Right renal cortex interstitium (tissue), 3 donors: Measurements from ENCODE around the gene FOXJ3. TPM values are rescaled to one million over a fixed set of nuclear protein-coding genes. Genes with fewer than 3 reads are reported as not detected.
A peak's percentile ranks its signal among the peaks of the same experiment; 100 is the strongest.

Experiments used
- DNase-seq, 3 donors: peaks; one replicate each; pipeline ENCODE4 v3.0.0-alpha.2; 2013; ENCODE audit warnings: low read depth in 3 of 3, low spot score in 2 of 3
- polyA plus RNA-seq, 3 donors: library from polyadenylated mRNA; unstranded; fragments of 120-200 nt; gene quantifications; one replicate each; pipeline ENCODE4 v1.2.1, GENCODE V29; 2013; ENCODE audit not compliant: insufficient read length in 3 of 3

Gene FOXJ3
- polyA plus RNA-seq, 3 donors, result 40.0 to 41.4 (median 40.9) TPM

GRCh38 chr1:42335809-42336518 is 929 bp upstream of the FOXJ3 start:
- DNase-seq, result peak in 1 of 3 donors; percentile 25

GRCh38 chr1:42334240-42335049 is 590 bp downstream of the FOXJ3 start:
- peak; percentile 12 to 31 (median 15) for DNase-seq

DNA sequence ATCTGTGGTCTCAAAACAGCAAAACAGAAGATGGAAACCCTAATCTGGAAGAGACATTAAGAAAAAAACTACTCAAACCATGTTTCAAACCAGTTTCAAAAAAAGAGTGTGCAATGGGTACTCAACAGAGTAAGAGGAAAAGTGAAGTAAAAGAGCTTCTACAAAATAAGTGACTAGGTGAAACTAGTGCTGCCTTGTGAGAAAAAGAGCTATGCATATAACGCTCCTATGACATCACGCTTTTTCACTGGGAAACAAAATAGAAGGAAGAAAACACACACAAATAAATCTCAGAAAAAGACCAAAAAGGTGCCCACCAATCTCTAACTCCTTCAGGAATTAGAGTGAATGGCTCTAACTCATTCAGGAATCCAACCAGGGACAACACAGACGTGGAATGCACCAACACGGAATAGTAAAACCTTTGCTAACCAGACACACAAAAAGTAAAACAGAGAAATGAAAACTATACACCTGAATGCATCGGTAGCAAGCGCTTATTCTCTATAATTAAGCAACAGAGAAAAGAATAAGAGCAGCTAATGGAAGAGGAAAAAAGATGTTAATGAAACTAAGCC is 1.3 kb downstream of the FOXJ3 start:
- no peak for DNase-seq

GRCh38 chr1:42332877-42333276 is 2.2 kb downstream of the FOXJ3 start:
- DNase-seq, result no peak

DNA sequence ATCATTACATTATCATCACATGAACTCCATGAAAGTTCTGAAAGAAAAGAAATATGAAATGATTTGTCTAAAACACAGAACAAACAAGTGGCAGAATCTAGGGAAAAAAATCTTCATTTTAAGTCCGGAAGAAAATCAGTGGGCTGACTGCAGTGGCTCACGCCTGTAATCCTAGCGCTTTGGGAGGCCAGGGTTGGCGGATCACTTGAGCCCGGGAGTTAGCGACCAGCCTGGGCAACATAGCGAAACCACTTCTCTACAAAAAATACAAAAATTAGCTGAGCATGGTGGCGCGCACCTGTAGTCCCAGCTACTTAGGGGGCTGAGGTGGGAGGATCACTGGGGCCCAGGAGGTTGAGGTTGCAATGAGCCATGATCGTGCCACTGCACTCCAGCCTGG is 4.8 kb downstream of the FOXJ3 start:
- no peak for DNase-seq

DNA sequence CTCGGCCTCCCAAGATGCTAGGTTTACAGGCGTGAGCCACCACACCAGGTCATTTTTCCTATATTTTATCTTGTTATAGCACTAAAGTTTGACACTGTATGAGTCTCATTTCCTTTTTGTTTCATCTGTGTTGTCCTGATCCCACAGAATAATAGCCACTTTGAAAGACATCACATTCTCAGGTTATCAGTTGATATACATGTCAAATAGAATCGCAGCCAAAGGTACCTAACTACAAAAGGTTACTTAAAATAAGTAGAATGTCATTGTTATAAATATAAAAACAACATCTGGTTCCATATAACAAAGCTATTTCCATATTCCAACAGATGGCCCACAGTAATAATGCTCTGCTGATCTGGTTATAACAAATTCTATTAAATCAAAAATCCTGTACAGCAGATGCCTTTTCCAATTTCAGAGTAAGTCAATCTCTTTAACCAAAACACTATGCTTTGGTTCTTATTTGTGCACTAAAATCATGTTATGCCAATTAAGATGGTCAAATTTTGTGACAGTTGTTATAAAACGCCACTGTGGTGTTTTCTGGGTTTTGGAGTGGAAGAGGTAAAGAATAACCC is 6.0 kb downstream of the FOXJ3 start:
- no peak for DNase-seq

- no peak for DNase-seq
Observed at GRCh38 chr1:42328047-42328625, 6.9 kb downstream of the FOXJ3 start.

GRCh38 chr1:42325014-42325402 is 10.0 kb downstream of the FOXJ3 start:
- DNase-seq, result no peak

DNA sequence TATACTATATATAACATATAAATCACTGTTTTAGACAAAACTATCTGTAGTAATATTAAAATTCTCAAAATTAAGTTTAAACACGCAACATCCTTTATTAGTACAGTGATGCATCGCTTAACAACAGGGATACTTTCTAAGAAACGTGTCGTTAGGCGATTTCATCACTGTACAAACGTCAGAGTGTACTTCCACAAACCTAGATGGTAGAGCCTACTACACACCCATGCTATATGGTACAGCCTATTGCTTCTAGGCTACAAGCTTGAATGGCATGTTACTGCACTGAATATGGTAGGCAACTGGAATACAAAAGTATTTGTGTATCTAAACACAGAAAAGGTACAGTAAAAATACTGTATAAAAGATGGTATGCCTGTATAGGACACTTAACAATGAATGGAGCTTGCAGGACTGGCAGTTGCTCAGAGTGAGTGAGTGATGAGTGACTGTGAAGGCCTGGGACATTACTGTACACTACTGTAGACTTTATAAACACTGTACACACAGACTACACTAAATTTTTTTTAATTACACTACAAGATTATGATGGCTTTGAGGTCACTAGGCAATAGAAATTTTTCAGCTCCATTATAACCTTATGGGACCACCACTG is 10.5 kb downstream of the FOXJ3 start:
- no peak for DNase-seq

- DNase-seq, result no peak
Observed at GRCh38 chr1:42323551-42323950, 11.5 kb downstream of the FOXJ3 start.

DNA sequence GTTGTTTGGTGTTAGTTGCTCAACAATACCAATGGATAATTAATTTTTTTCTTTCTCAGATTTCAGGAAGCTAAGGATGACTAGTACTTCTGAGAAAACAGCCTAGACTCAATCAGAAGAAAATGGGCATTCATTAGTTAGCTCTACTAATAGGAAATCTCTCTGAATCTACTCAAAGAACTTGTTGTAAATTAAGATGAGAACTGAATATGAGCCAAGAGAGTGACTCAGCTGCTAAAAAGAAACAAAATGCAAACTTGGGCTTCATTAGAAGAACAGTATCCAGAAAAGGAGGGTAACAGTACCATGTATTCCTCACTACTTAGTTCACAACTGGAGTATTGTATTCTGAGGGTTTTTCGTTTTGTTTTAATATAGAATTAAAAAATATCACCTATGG is 12.5 kb downstream of the FOXJ3 start:
- DNase-seq, result no peak

GRCh38 chr1:42321731-42322130 is 13.3 kb downstream of the FOXJ3 start:
- DNase-seq, result no peak

DNA sequence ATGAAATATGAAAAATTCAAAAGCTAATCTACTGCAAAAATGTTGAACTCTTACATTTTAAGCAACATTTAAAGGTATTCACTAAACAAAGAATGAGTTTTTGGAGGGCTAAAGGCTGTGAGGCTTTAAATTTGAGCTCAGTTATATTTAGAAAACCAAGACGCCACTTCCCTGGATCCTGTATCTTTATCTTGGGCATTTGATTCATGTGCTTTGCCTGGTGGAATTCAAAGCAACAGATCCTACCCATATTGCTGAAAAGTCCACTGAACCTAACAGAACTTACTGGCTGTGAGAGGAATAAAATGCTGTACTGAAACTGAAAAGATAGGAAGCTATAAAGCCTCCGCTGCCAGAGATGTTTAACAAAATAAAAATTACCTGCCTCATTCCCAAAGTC is 14.3 kb downstream of the FOXJ3 start:
- no peak for DNase-seq

DNA sequence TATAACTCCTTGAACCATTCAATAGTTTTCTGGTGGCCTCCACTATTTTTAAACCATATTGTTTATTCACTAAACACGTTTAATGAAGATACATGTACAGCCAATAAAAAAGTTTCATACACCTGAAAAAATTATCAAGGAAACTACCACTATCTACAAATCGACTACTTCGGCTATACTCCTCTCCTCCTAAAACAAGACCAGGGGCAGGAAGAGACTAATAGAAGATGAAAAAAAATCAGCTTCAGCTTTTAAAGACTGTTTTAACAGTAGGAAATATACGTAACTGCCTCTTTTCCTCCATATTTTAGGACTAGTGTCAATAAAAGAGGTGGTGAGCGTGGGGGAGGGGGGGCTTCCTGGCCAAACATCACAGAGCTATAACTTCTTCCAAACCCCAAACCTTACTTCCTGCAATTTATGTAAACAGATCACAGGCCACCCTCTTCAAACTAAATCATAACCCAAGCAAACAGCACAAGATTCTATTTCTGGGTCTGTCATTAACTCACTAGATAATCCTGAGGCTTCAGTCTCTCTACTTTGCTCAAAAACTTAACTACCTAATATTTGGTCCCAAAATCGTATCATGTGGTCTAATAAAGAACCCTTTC is 15.1 kb downstream of the FOXJ3 start:
- DNase-seq, result no peak

DNA sequence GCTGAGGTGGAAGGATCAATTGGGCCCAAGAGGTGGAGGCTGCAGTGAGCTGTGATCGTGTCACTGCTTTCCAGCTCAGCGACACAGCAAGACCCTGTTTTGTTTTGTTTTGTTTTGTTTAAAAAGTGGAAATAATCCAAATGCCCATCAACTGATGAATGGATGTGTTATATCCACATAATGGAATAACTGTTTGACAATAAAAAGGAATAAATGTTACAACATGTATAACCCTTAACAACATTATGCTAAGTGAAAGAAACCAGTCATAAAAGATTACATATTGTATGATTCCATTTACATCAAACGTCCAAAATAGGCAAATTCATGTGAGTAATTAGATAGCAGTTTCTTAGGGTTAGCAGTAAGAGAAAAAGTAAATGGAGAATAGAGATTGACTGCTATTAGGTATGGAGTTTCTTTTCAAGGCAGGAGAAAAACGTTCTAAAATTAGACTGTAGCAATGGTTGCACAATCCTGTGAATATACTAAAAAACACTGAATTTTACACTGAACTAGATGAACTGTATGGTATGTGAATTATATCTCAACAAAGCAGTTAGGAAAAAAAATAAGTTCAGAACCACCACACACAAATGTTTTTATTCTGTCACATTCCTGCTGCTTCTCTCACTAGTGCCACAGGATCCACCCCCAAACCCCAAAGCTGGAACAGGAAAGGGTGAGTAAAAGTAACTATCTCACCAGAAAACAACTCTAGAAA is 15.7 kb downstream of the FOXJ3 start:
- DNase-seq, result no peak

DNA sequence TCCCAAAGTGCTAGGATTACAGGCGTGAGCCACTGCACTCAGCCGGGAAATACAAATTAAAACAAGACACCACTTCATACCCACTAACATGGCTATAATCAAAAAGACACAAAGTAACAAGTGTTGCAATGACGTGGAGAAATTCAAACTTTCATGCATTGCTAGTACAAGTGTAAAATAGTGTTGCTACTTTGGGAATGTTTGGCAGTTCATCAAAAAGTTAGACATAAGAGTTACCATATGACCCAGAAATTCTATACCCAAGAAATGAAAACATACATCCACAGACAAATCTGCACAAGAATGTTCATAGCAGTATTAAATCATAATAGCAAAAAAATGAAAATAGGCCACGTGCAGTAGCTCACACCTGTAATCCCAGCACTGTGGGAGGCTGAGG is 16.4 kb downstream of the FOXJ3 start:
- no peak for DNase-seq

DNA sequence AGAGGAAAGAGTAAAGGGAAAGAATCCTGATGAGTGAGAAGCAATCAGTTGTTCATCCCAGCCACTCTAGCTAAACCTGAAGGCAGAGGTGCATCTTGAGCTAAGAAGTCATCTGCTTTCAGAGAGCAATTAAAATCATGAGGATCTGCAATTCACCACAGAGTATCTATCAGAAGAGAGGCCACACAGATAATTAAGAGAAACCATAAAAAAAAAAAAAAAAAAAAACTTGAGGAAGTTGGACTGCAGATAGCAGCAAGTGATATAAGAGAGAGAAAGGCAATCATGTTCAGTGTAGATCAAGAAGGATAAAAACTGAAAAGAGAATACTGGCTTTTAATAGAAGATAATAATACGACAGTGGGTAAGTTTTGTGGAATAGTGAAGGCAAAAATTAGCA is 17.7 kb downstream of the FOXJ3 start:
- DNase-seq, result no peak

GRCh38 chr1:42316292-42316691 is 18.7 kb downstream of the FOXJ3 start:
- DNase-seq, result no peak

- no peak for DNase-seq
Observed at GRCh38 chr1:42315500-42315899, 19.5 kb downstream of the FOXJ3 start.

- DNase-seq, result no peak
Observed at GRCh38 chr1:42313970-42314369, 21.1 kb downstream of the FOXJ3 start.
